ENCODE measurements around the gene CTSL. TPM values are rescaled to one million over a fixed set of nuclear protein-coding genes. Genes with fewer than 3 reads are reported as not detected.
A peak's percentile ranks its signal among the peaks of the same experiment; 100 is the strongest.

Gene CTSL
- total and polyA plus RNA-seq, 4 experiments from 2014 or later = 7.3 to 71.4 (median 40.2) TPM

- CTCF ChIA-PET (ENCODE audit: partially characterized antibody) = no interaction called here
- intact Hi-C loops (cut with micrococcal nuclease) = no loop called here
- peaks cover 29% of the 10 kb centered on the region for H3K4me1 ChIP-seq (ENCODE audit: insufficient read depth, low read length)
- no peak overlapping the region for H3K27ac ChIP-seq (ENCODE audit: low read depth, low read length)
- POLR2A ChIA-PET (ENCODE audit: partially characterized antibody) = no interaction called here
- no peak overlapping the region for H3K4me3 Mint-ChIP-seq
- H3K27me3 ChIP-seq (ENCODE audit: insufficient read depth, low read length) = no peaks in the 10 kb centered on the region
- H3K9me3 ChIP-seq (ENCODE audit: control insufficient read depth in 1 of 2, low read length in 2 of 2) = no peaks in the 10 kb centered on the region
- H3K36me3 Mint-ChIP-seq = no peaks in the 10 kb centered on the region
- no peak overlapping the region for H3K4me3 ChIP-seq (ENCODE audit: low read length in 2 of 2)
- no peaks in the 10 kb centered on the region for H3K27me3 Mint-ChIP-seq
- peaks cover 10 to 24% (median 19%) of the 10 kb centered on the region in 4 donors for H3K4me1 Mint-ChIP-seq
- H3K27ac Mint-ChIP-seq = peak overlapping the region in 1 of 7 donors; percentile 12
- DNase-seq = no peak
- no peaks in the 10 kb centered on the region for H3K9me3 Mint-ChIP-seq
- no peaks in the 10 kb centered on the region for H3K36me3 ChIP-seq (ENCODE audit: insufficient read depth, low read length)
Observed at GRCh38 chr9:87714819-87715218, 11.1 kb upstream of the CTSL start.

- Histone ChIP-seq H3K27ac (ENCODE audit: low read depth, low read length) (no peak overlapping the region), H3K9me3 (ENCODE audit: control insufficient read depth in 1 of 2, low read length in 2 of 2) (no peaks in the 10 kb centered on the region), H3K4me3 (ENCODE audit: low read length in 2 of 2) (no peak overlapping the region), H3K27me3 (ENCODE audit: insufficient read depth, low read length) (no peaks in the 10 kb centered on the region), H3K36me3 (ENCODE audit: insufficient read depth, low read length) (no peaks in the 10 kb centered on the region), H3K4me1 (ENCODE audit: insufficient read depth, low read length) (peaks cover 22% of the 10 kb centered on the region)
- H3K27me3 Mint-ChIP-seq = no peaks in the 10 kb centered on the region
- ChIA-PET POLR2A (ENCODE audit: partially characterized antibody) (no interaction called here), CTCF (ENCODE audit: partially characterized antibody) (no interaction called here)
- H3K4me3 Mint-ChIP-seq = no peak overlapping the region
- H3K36me3 Mint-ChIP-seq = no peaks in the 10 kb centered on the region
- no peaks in the 10 kb centered on the region for H3K9me3 Mint-ChIP-seq
- H3K4me1 Mint-ChIP-seq = peaks cover 10 to 16% (median 13%) of the 10 kb centered on the region in 4 donors
- H3K27ac Mint-ChIP-seq = no peak overlapping the region
- intact Hi-C loops (cut with micrococcal nuclease) = no loop called here
- DNase-seq = no peak
Observed at GRCh38 chr9:87716141-87716540, 9.8 kb upstream of the CTSL start.

GRCh38 chr9:87717456-87717855 lies 8.5 kb upstream of the CTSL start:
- H3K27me3 ChIP-seq (ENCODE audit: insufficient read depth, low read length) = no peaks in the 10 kb centered on the region
- intact Hi-C loops (cut with micrococcal nuclease) = no loop called here
- no peak overlapping the region for H3K4me3 ChIP-seq (ENCODE audit: low read length in 2 of 2)
- ChIA-PET CTCF (ENCODE audit: partially characterized antibody) (interaction anchor here (0.7 kb wide), 1 partner anchor 33 kb away, joined by 3 read pairs; no protein-coding TSS in a partner anchor), POLR2A (ENCODE audit: partially characterized antibody) (no interaction called here)
- Mint-ChIP-seq H3K9me3 (no peaks in the 10 kb centered on the region), H3K36me3 (no peaks in the 10 kb centered on the region), H3K27me3 (no peaks in the 10 kb centered on the region), H3K27ac (no peak overlapping the region), H3K4me1 (peaks cover 10 to 16% (median 12%) of the 10 kb centered on the region in 4 donors), H3K4me3 (no peak overlapping the region)
- DNase-seq = no peak
- H3K4me1 ChIP-seq (ENCODE audit: insufficient read depth, low read length) = peaks cover 14% of the 10 kb centered on the region
- no peak overlapping the region for H3K27ac ChIP-seq (ENCODE audit: low read depth, low read length)
- no peaks in the 10 kb centered on the region for H3K36me3 ChIP-seq (ENCODE audit: insufficient read depth, low read length)
- no peaks in the 10 kb centered on the region for H3K9me3 ChIP-seq (ENCODE audit: control insufficient read depth in 1 of 2, low read length in 2 of 2)

- Histone ChIP-seq H3K27me3 (ENCODE audit: insufficient read depth, low read length) (no peaks in the 10 kb centered on the region), H3K27ac (ENCODE audit: low read depth, low read length) (no peak overlapping the region), H3K36me3 (ENCODE audit: insufficient read depth, low read length) (no peaks in the 10 kb centered on the region), H3K4me1 (ENCODE audit: insufficient read depth, low read length) (peaks cover 7% of the 10 kb centered on the region), H3K4me3 (ENCODE audit: low read length in 2 of 2) (no peak overlapping the region), H3K9me3 (ENCODE audit: control insufficient read depth in 1 of 2, low read length in 2 of 2) (no peaks in the 10 kb centered on the region)
- DNase-seq = no peak
- H3K27ac Mint-ChIP-seq = no peak overlapping the region
- H3K9me3 Mint-ChIP-seq = no peaks in the 10 kb centered on the region
- H3K4me1 Mint-ChIP-seq = peaks cover 3 to 9% (median 7%) of the 10 kb centered on the region in 4 donors
- H3K27me3 Mint-ChIP-seq = no peaks in the 10 kb centered on the region
- intact Hi-C loops (cut with micrococcal nuclease) = no loop called here
- POLR2A ChIA-PET (ENCODE audit: partially characterized antibody) = no interaction called here
- H3K36me3 Mint-ChIP-seq = no peaks in the 10 kb centered on the region
- CTCF ChIA-PET (ENCODE audit: partially characterized antibody) = no interaction called here
- H3K4me3 Mint-ChIP-seq = no peak overlapping the region
Observed at GRCh38 chr9:87718231-87718630, 7.7 kb upstream of the CTSL start.

GRCh38 chr9:87718852-87719612 lies 6.9 kb upstream of the CTSL start:
- Mint-ChIP-seq H3K4me1 (peaks cover 0 to 4% (median 2%) of the 10 kb centered on the region in 4 donors), H3K9me3 (no peaks in the 10 kb centered on the region), H3K36me3 (no peaks in the 10 kb centered on the region), H3K4me3 (no peak overlapping the region), H3K27ac (no peak overlapping the region), H3K27me3 (no peaks in the 10 kb centered on the region)
- Histone ChIP-seq H3K4me3 (ENCODE audit: low read length in 2 of 2) (no peak overlapping the region), H3K9me3 (ENCODE audit: control insufficient read depth in 1 of 2, low read length in 2 of 2) (no peaks in the 10 kb centered on the region), H3K27me3 (ENCODE audit: insufficient read depth, low read length) (no peaks in the 10 kb centered on the region), H3K27ac (ENCODE audit: low read depth, low read length) (no peak overlapping the region), H3K4me1 (ENCODE audit: insufficient read depth, low read length) (peaks cover under 1% of the 10 kb centered on the region), H3K36me3 (ENCODE audit: insufficient read depth, low read length) (no peaks in the 10 kb centered on the region)
- intact Hi-C loops (cut with micrococcal nuclease) = no loop called here
- ChIA-PET POLR2A (ENCODE audit: partially characterized antibody) (no interaction called here), CTCF (ENCODE audit: partially characterized antibody) (no interaction called here)
- DNase-seq = no peak

GRCh38 chr9:87720173-87720572 lies 5.7 kb upstream of the CTSL start:
- no peaks in the 10 kb centered on the region for H3K36me3 Mint-ChIP-seq
- H3K4me3 ChIP-seq (ENCODE audit: low read length in 2 of 2) = no peak overlapping the region
- H3K27me3 ChIP-seq (ENCODE audit: insufficient read depth, low read length) = no peaks in the 10 kb centered on the region
- H3K27ac Mint-ChIP-seq = no peak overlapping the region
- peaks cover under 1% of the 10 kb centered on the region for H3K4me1 ChIP-seq (ENCODE audit: insufficient read depth, low read length)
- H3K4me1 Mint-ChIP-seq = peaks cover 0 to 4% (median under 1%) of the 10 kb centered on the region in 4 donors
- H3K27ac ChIP-seq (ENCODE audit: low read depth, low read length) = no peak overlapping the region
- no peaks in the 10 kb centered on the region for H3K36me3 ChIP-seq (ENCODE audit: insufficient read depth, low read length)
- H3K4me3 Mint-ChIP-seq = no peak overlapping the region
- no peaks in the 10 kb centered on the region for H3K9me3 ChIP-seq (ENCODE audit: control insufficient read depth in 1 of 2, low read length in 2 of 2)
- intact Hi-C loops (cut with micrococcal nuclease) = loop anchor here (10.0 kb wide), 1 partner anchor 255 kb away; the partner anchor contains the start of gene CDK20
- ChIA-PET POLR2A (ENCODE audit: partially characterized antibody) (no interaction called here), CTCF (ENCODE audit: partially characterized antibody) (no interaction called here)
- no peak for DNase-seq
- no peaks in the 10 kb centered on the region for H3K27me3 Mint-ChIP-seq
- H3K9me3 Mint-ChIP-seq = no peaks in the 10 kb centered on the region

GRCh38 chr9:87722393-87723088 lies 3.4 kb upstream of the CTSL start:
- CTCF ChIA-PET (ENCODE audit: partially characterized antibody) = interaction anchor here (1.0 to 1.3 kb wide), 2 partner anchors 11 to 13 kb away, joined by 3 read pairs; no protein-coding TSS in a partner anchor
- no peak overlapping the region for H3K4me3 ChIP-seq (ENCODE audit: low read length in 2 of 2)
- H3K4me3 Mint-ChIP-seq = no peak overlapping the region
- no peaks in the 10 kb centered on the region for H3K9me3 Mint-ChIP-seq
- peaks cover 1 to 15% (median 11%) of the 10 kb centered on the region in 4 donors for H3K4me1 Mint-ChIP-seq
- H3K27ac ChIP-seq (ENCODE audit: low read depth, low read length) = no peak overlapping the region
- no peaks in the 10 kb centered on the region for H3K36me3 ChIP-seq (ENCODE audit: insufficient read depth, low read length)
- H3K27me3 Mint-ChIP-seq = no peaks in the 10 kb centered on the region
- no peak for DNase-seq
- H3K9me3 ChIP-seq (ENCODE audit: control insufficient read depth in 1 of 2, low read length in 2 of 2) = no peaks in the 10 kb centered on the region
- H3K4me1 ChIP-seq (ENCODE audit: insufficient read depth, low read length) = peaks cover 13% of the 10 kb centered on the region
- peak overlapping the region in 1 of 7 donors; percentile 62 for H3K27ac Mint-ChIP-seq
- peaks cover 0 to 4% of the 10 kb centered on the region in 2 donors for H3K36me3 Mint-ChIP-seq
- no peaks in the 10 kb centered on the region for H3K27me3 ChIP-seq (ENCODE audit: insufficient read depth, low read length)
- intact Hi-C loops (cut with micrococcal nuclease) = loop anchor here (10.0 kb wide), 1 partner anchor 252 kb away; the partner anchor contains the start of gene CDK20
- POLR2A ChIA-PET (ENCODE audit: partially characterized antibody) = no interaction called here
